ENCODE data around the gene CCR6. TPM values are rescaled to one million over a fixed set of nuclear protein-coding genes. Genes with fewer than 3 reads are reported as not detected.

CCR6 gene
- total RNA-seq, 1 experiment from 2014 or later: not detected

DNA sequence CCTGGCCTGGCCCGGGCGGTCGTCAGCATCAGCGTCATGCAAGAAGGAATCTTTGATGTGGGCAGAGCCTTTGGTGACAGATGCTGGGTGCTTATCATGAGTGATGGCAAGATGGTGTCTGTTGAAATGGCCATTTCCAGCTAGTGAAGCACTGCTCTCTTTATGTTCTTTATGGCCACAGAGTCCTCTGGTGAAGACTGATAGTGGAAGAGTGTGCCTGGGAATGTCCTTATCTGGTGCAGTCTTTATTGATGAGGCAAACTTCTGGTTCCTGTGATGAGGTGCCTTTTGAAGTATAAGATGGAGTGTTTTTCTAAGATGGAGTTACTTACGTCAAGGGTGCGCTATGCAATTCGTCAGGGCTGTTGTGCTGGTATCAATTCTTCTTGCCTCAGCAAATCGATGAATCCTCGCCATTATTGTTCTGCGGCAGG, 22.6 kb upstream of the CCR6 start:
- Histone ChIP-seq H4K20me1 (ENCODE audit: control insufficient read depth, insufficient read depth, insufficient read length) (no peaks in the 10 kb centered on the region), H3K4ac (ENCODE audit: low read depth, low read length) (no peak overlapping the region), H4K91ac (ENCODE audit: insufficient read length, low read depth, low read length) (no peak overlapping the region), H3K9ac (ENCODE audit: extremely low read depth, insufficient read length, low read length) (no peak overlapping the region), H2AK5ac (ENCODE audit: insufficient read length, low read length) (no peak overlapping the region), H3K56ac (ENCODE audit: insufficient read length, low read depth, low read length) (no peak overlapping the region), H2AFZ (ENCODE audit: low read length) (no peak overlapping the region), H2BK15ac (ENCODE audit: low read depth, low read length) (no peak overlapping the region), H3K79me2 (ENCODE audit: insufficient read depth, low read length) (no peaks in the 10 kb centered on the region), H3K79me1 (ENCODE audit: insufficient read depth, low read depth, low read length, poor library complexity, severe bottlenecking) (no peaks in the 10 kb centered on the region), H3K18ac (ENCODE audit: insufficient read length, low read depth, low read length) (no peak overlapping the region), H3K27ac (ENCODE audit: insufficient read length, low read depth, low read length) (no peak overlapping the region), H2BK5ac (ENCODE audit: insufficient read length, low read length) (no peak overlapping the region), H2BK12ac (ENCODE audit: insufficient read length, low read depth, low read length) (no peak overlapping the region), H3K27me3 (ENCODE audit: insufficient read depth, low read length) (no peaks in the 10 kb centered on the region), H4K8ac (replicated peaks; ENCODE audit: insufficient read length, low read depth, low read length) (no peak overlapping the region), H3K9me3 (ENCODE audit: control insufficient read depth, low read depth, low read length) (no peaks in the 10 kb centered on the region), H4K5ac (ENCODE audit: insufficient read length, low read depth, low read length) (no peak overlapping the region), H3K4me1 (ENCODE audit: insufficient read depth, low read length) (no peaks in the 10 kb centered on the region; the same call in 1 of the 2 replicates), H2BK120ac (ENCODE audit: low read depth, low read length, poor library complexity, severe bottlenecking) (no peak overlapping the region), H3K23me2 (ENCODE audit: insufficient read length, low read depth, low read length, poor library complexity, severe bottlenecking) (no peaks in the 10 kb centered on the region), H2BK20ac (ENCODE audit: low read depth, low read length, poor library complexity, severe bottlenecking) (no peak overlapping the region), H3K23ac (ENCODE audit: insufficient read length, low read depth, low read length) (no peak overlapping the region), H3K4me2 (ENCODE audit: insufficient read depth, insufficient read length, low read length) (no peak overlapping the region), H3K14ac (ENCODE audit: insufficient read depth, low read length) (no peak overlapping the region), H3T11ph (ENCODE audit: low read length) (no peak overlapping the region)
- no peaks in the 10 kb centered on the region for H3K36me3 Mint-ChIP-seq (ENCODE audit: insufficient read depth in 1 of 3, low read depth in 3 of 3)
- H3K9me3 Mint-ChIP-seq: peaks cover 0 to 2% of the 10 kb centered on the region in 2 experiments; a peak in 1 of 5 replicates
- H3K27me3 Mint-ChIP-seq (ENCODE audit: low read depth): no peaks in the 10 kb centered on the region; the same call in none of the 2 replicates
- TF ChIP-seq, protein P1, sequence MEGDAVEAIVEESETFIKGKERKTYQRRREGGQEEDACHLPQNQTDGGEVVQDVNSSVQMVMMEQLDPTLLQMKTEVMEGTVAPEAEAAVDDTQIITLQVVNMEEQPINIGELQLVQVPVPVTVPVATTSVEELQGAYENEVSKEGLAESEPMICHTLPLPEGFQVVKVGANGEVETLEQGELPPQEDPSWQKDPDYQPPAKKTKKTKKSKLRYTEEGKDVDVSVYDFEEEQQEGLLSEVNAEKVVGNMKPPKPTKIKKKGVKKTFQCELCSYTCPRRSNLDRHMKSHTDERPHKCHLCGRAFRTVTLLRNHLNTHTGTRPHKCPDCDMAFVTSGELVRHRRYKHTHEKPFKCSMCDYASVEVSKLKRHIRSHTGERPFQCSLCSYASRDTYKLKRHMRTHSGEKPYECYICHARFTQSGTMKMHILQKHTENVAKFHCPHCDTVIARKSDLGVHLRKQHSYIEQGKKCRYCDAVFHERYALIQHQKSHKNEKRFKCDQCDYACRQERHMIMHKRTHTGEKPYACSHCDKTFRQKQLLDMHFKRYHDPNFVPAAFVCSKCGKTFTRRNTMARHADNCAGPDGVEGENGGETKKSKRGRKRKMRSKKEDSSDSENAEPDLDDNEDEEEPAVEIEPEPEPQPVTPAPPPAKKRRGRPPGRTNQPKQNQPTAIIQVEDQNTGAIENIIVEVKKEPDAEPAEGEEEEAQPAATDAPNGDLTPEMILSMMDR (conservative IDR thresholded peaks at IDR 0.05): no peak
- no peak overlapping the region for H3K27ac Mint-ChIP-seq
- WGBS (ENCODE audit: extremely low coverage, insufficient read length, low lambda C conversion rate): no CpG with 5 or more reads among the region's 10 CpGs
- H3K4me3 Mint-ChIP-seq: no peak overlapping the region
- peaks cover 8 to 12% of the 10 kb centered on the region in 2 experiments for H3K4me1 Mint-ChIP-seq
- no peak for DNase-seq
